HepG2 (cell line): Measurements from ENCODE around the gene POLN. TPM values are rescaled to one million over a fixed set of nuclear protein-coding genes. Genes with fewer than 3 reads are reported as not detected.

Experiments
- ATAC-seq: fragments of 200-7000 bp; cut with Tn5 transposase; 3 replicates; pipeline ENCODE4 v1.9.1; 2020; ENCODE audit warnings: mild to moderate bottlenecking, moderate library complexity
- BruUV-seq: library from RNA; stranded (reverse); fragments of 400-500 nt; replicated peaks from 2 replicates; lab custom pipeline; 2021; lab: Mats Ljungman, UMichigan
- CTCF ChIA-PET: fragments of 300-600 bp; formaldehyde crosslinking; extraction: SDS; loops from one replicate; lab custom pipeline; 2021; ENCODE audit warnings: low total read pairs, inconsistent platforms, low intra/inter-chr PET ratio; lab: Yijun Ruan, JAX
- POLR2A ChIA-PET: fragments of 350-600 bp; sonication (Branson Sonifier 250); formaldehyde crosslinking; loops from one replicate; lab custom pipeline; 2020; ENCODE audit warnings: antibody characterized with exemption, inconsistent platforms; lab: Yijun Ruan, JAX
- DNase-seq: peaks from one replicate; pipeline ENCODE4 v3.0.0-alpha.2; 2015; ENCODE audit warnings: low spot score
- FAIRE-seq: peaks from 3 replicates; lab custom pipeline; 2011; peaks lifted over from hg19 to GRCh38; lab: Jason Lieb, UNC
- H2AFZ ChIP-seq: one replicate; pipeline ENCODE4 v1.6.1; 2011; ENCODE audit warnings: low read length, inconsistent platforms
- H3K27ac ChIP-seq: fragments of 300-600 bp; 3 replicates; pipeline ENCODE4 v1.8.0; 2011; ENCODE audit warnings: mixed run types, mild to moderate bottlenecking, mixed read lengths, low read length, inconsistent platforms; ENCODE audit not compliant: insufficient read depth; ENCODE audit errors: extremely low read length
- H3K27me3 ChIP-seq, 2 experiments: fragments of 200-600 bp in 1 of 2; 2 replicates in 1 of 2; 3 replicates in 1 of 2; pipeline versions ENCODE4 v1.6.0 to v1.8.0; 2011; ENCODE audit warnings: low read length in 2 of 2, mild to moderate bottlenecking in 2 of 2, moderate library complexity in 2 of 2, inconsistent platforms in 1 of 2; ENCODE audit not compliant: insufficient read depth in 2 of 2, control insufficient read depth in 1 of 2
- H3K36me3 ChIP-seq, 2 experiments: fragments of 200-600 bp in 1 of 2; replicated peaks in 1 of 2; 2 replicates in 1 of 2; 3 replicates in 1 of 2; pipeline versions ENCODE4 v1.5.1 to v1.8.0; 2011; ENCODE audit warnings: low read length in 2 of 2, inconsistent platforms in 1 of 2; ENCODE audit not compliant: insufficient read depth in 2 of 2, control insufficient read depth in 1 of 2
- H3K4me1 ChIP-seq: 2 replicates; pipeline ENCODE4 v1.5.1; 2012; ENCODE audit warnings: low read length, inconsistent platforms; ENCODE audit not compliant: insufficient read depth
- H3K4me2 ChIP-seq: 2 replicates; pipeline ENCODE4 v1.6.0; 2011; ENCODE audit warnings: low read depth, low read length, inconsistent platforms
- H3K4me3 ChIP-seq, 3 experiments: fragments of 200-600 bp in 1 of 3; sonication (generic), shearing (Covaris generic) in 1 of 3; replicated peaks in 1 of 3; 2 replicates each; pipeline ENCODE4 v1.5.1; 2011 to 2016; ENCODE audit warnings: low read length in 3 of 3, inconsistent platforms in 2 of 3, low read depth in 2 of 3, mild to moderate bottlenecking in 2 of 3, control low read depth in 1 of 3, mixed read lengths in 1 of 3; ENCODE audit not compliant: insufficient read depth in 1 of 3
- H3K79me2 ChIP-seq: one replicate; pipeline ENCODE4 v1.6.1; 2011; ENCODE audit warnings: low read length, inconsistent platforms; ENCODE audit not compliant: insufficient read depth
- H3K9ac ChIP-seq: 2 replicates; pipeline ENCODE4 v1.6.0; 2011; ENCODE audit warnings: mild to moderate bottlenecking, low read depth, low read length, inconsistent platforms; ENCODE audit not compliant: insufficient read depth
- H3K9me3 ChIP-seq: 2 replicates; pipeline ENCODE4 v1.5.1; 2012; ENCODE audit warnings: mild to moderate bottlenecking, low read length
- H4K20me1 ChIP-seq: 2 replicates; pipeline ENCODE4 v1.6.0; 2011; ENCODE audit warnings: inconsistent platforms, mild to moderate bottlenecking, low read length, moderate library complexity; ENCODE audit not compliant: insufficient read depth
- IRF2 ChIP-seq: IDR thresholded peaks from 2 replicates; pipeline ENCODE4 v1.6.1; 2018; ENCODE audit warnings: missing genetic modification reagents, missing compliant biosample characterization
- MEIS2 ChIP-seq: sonication (generic); formaldehyde crosslinking; IDR thresholded peaks from 2 replicates; pipeline ENCODE4 v1.9.0; 2021; ENCODE audit warnings: mild to moderate bottlenecking, missing genetic modification reagents
- RFX3 ChIP-seq: IDR thresholded peaks from 2 replicates; pipeline ENCODE4 v1.6.1; 2016; ENCODE audit warnings: missing biosample characterization, missing genetic modification reagents
- SNRNP70 ChIP-seq: fragments of 200-400 bp; formaldehyde crosslinking; IDR thresholded peaks from 2 replicates; pipeline ENCODE4 v1.6.1; 2017; ENCODE audit warnings: mild to moderate bottlenecking, low read depth, low read length, moderate library complexity
- THAP7 ChIP-seq: sonication (generic); formaldehyde crosslinking; IDR thresholded peaks from 2 replicates; pipeline ENCODE4 v1.8.1; 2023; ENCODE audit warnings: mild to moderate bottlenecking, missing genetic modification reagents
- TRAFD1 ChIP-seq: sonication (generic); formaldehyde crosslinking; IDR thresholded peaks from 2 replicates; pipeline ENCODE4 v1.5.1; 2020; ENCODE audit warnings: missing genetic modification reagents, mild to moderate bottlenecking, borderline replicate concordance
- ZBTB37 ChIP-seq: sonication (generic); formaldehyde crosslinking; IDR thresholded peaks from 2 replicates; pipeline ENCODE4 v1.4.0; 2020; ENCODE audit warnings: mild to moderate bottlenecking, missing genetic modification reagents
- ZNF513 ChIP-seq: sonication (generic); formaldehyde crosslinking; conservative IDR thresholded peaks from 2 replicates; pipeline ENCODE4 v1.5.0; 2020; ENCODE audit warnings: missing genetic modification reagents
- ZNF597 ChIP-seq: sonication (generic); formaldehyde crosslinking; IDR thresholded peaks from 2 replicates; pipeline ENCODE4 v1.5.0; 2020; ENCODE audit warnings: missing genetic modification reagents
- ZNF766 ChIP-seq: sonication (generic); formaldehyde crosslinking; IDR thresholded peaks from 2 replicates; pipeline ENCODE4 v1.5.0; 2020; ENCODE audit warnings: missing genetic modification reagents, borderline replicate concordance
- WGBS: methylation state at CpG from one replicate; pipeline ENCODE4 v1.1.6; 2017; ENCODE audit warnings: low lambda C conversion rate; 5-methylcytosine and 5-hydroxymethylcytosine counted together
- in situ Hi-C: cut with HindIII; loops from 2 replicates; pipeline ENCODE4 v1.10.0; 2017; ENCODE audit warnings: low pct_unique_long_range_greater_than_20kb; ENCODE audit not compliant: extremely low pct_ligation_motif_present
- intact Hi-C: fragments of 100-400 bp; cut with micrococcal nuclease; formaldehyde crosslinking; loops from one replicate; pipeline ENCODE4 v1.10.0; 2022; ENCODE audit not compliant: unreplicated experiment
- polyA plus RNA-seq, 8 experiments: library from polyadenylated mRNA; depleted of rRNA in 3 of 8; stranded (reverse) in 7 of 8; unstranded in 1 of 8; fragments of >200 nt; fragmentation: Illumina TruSeq in 4 of 8; extraction: Trizol in 4 of 8; gene quantifications; 2 replicates each; pipeline versions ENCODE4 v1.2.1 to v1.2.3, GENCODE V29; 2011 to 2016; ENCODE audit warnings: low read depth in 4 of 8, missing spikeins in 1 of 8, mixed read lengths in 1 of 8; ENCODE audit not compliant: insufficient read depth in 1 of 8
- total RNA-seq, 5 experiments: library from RNA; depleted of rRNA; stranded (reverse); fragments of >200 nt; fragmentation: Illumina TruSeq; extraction: Trizol; gene quantifications; 2 replicates each; pipeline ENCODE4 v1.2.3, GENCODE V29; 2016; ENCODE audit warnings: low read depth in 1 of 5

The POLN gene
- total and polyA plus RNA-seq, 2 of the 13 experiments (the other 11 are each of a cell fraction or from before 2014, with no cell fraction given): 0.93 to 1.5 TPM

- DNase-seq (no peak), ATAC-seq (no peak), FAIRE-seq (no peak)
- Histone ChIP-seq H3K4me1 (peaks cover 45% of the 10 kb centered on the region), H3K27ac (no peak overlapping the region), H3K79me2 (no peaks in the 10 kb centered on the region), H3K9me3 (no peaks in the 10 kb centered on the region), H3K9ac (no peak overlapping the region), H3K27me3 (peaks cover 5 to 21% of the 10 kb centered on the region in 2 experiments), H4K20me1 (no peaks in the 10 kb centered on the region), H3K4me3 (no peak overlapping the region), H3K4me2 (no peak overlapping the region), H3K36me3 (no peaks in the 10 kb centered on the region), H2AFZ (no peak overlapping the region)
- in situ Hi-C loops: no loop called here
- no TSS peak for BruUV-seq
- intact Hi-C loops: no loop called here
- no peak for TF ChIP-seq ZNF766
- TF ChIP-seq SNRNP70: no peak
- TF ChIP-seq RFX3: no peak
- no peak for TF ChIP-seq ZBTB37 (CRISPR knock-in tag)
- TF ChIP-seq IRF2 (CRISPR knock-in tag): no peak
- no peak for TF ChIP-seq MEIS2 (CRISPR knock-in tag)
- WGBS: 68% methylated on average over 4 of the region's 9 CpGs
- ChIA-PET POLR2A (no interaction called here), CTCF (no interaction called here)
Measured at GRCh38 chr4:2079926-2080325, 162.0 kb downstream of the POLN start.

GRCh38 chr4:2079006-2079405 lies 162.9 kb downstream of the POLN start:
- Histone ChIP-seq H3K27ac (no peak overlapping the region), H3K9me3 (no peaks in the 10 kb centered on the region), H3K27me3 (peaks cover 2 to 12% of the 10 kb centered on the region in 2 experiments; a peak in 4 of 5 replicates), H3K36me3 (no peaks in the 10 kb centered on the region), H2AFZ (no peak overlapping the region), H3K9ac (no peak overlapping the region), H3K4me3 (no peak overlapping the region), H3K4me1 (peaks cover 54% of the 10 kb centered on the region), H3K79me2 (no peaks in the 10 kb centered on the region), H3K4me2 (no peak overlapping the region), H4K20me1 (no peaks in the 10 kb centered on the region)
- FAIRE-seq: no peak
- ATAC-seq: no peak
- POLR2A ChIA-PET: no interaction called here
- intact Hi-C loops (no loop called here), in situ Hi-C loops (no loop called here)
- BruUV-seq: no TSS peak
- WGBS: 98% methylated on average over 5 of the region's 5 CpGs
- CTCF ChIA-PET: no interaction called here
- no peak for DNase-seq
- TF ChIP-seq THAP7 (CRISPR knock-in tag) (no peak), ZNF513 (CRISPR knock-in tag) (no peak), ZNF597 (CRISPR knock-in tag) (no peak), TRAFD1 (no peak)
